ENCODE results near the gene EFNA4. TPM values are rescaled to one million over a fixed set of nuclear protein-coding genes. Genes with fewer than 3 reads are reported as not detected.
A peak's percentile ranks its signal among the peaks of the same experiment; 100 is the strongest.

The EFNA4 gene
- polyA plus RNA-seq, 3 donors = 2.3 to 8.0 (median 4.1) TPM

DNA sequence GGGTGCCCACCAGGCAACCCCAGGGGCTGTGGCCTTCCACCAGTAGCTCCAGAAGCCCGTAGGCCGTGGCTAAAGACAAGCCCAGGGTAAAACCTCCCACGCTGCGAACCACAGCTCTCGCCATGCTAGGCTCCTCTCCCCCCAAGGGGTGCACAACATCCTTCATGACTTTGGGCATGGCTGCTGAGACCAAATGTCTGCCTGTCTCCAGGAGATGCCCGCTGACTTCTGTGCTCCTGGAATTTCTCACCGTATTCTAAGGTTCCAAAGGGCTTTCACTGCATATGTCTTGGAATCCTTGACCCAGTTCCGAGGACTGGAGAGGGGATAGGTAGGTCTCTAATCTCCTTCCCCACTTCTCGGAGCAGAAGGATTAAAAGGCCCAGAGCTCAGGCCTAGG lies 30.0 kb upstream of the EFNA4 start, which contains the start of the genes DCST1 and DCST2:
Gene DCST1 (plus strand): TSS at position 301 of the 400 bp plus-strand sequence. CDS start 213 bp downstream, outside the sequence.
Gene DCST2 (minus strand): TSS at position 258 of the 400 bp plus-strand sequence. CDS start 80 bp downstream, at position 178.
- H2AFZ ChIP-seq (ENCODE audit: insufficient read depth, low read depth, low read length, poor library complexity, severe bottlenecking) = no peak within 1 kb of the TSS

DNA sequence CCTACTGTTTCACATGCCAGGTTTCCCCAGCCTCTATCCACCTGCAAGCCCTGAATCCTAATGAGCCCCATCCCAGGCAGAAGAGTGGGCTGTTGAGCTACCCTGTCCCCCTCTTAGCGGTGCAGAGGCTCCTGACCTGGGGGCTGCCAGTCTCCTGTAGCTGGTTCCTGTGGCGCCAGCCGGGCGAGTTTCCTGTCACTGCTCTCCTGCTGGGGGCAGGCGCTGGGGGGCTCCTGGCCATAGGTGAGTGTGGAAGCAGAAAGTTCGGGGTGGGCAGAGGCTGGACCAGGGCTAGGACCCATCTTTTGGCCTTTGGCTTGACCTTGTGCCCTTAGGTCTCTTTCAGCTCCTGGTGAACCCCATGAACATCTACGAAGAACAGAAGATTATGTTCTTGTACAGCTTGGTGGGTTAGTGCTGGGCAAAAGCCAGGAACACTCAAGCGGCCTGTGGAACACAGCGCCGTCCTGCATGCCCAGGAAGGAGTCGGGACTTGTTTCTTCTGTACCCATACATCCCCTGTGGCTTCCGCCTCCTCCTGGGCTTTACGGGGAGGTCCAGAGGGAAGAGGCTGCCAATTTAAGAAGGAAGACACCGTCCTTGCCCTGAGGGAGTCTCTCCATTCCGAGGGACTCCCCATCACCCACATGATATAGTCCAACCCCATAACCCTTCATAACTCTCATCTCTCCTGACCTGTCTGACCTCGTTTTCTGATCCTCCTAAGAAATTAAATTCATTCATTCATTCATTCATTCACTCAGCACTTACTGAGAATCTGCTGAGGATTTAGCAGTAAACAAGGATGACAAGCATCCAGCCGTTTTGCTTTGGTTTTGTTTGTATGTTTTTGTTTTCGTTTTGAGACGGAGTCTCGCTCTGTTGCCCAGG lies 29.0 kb upstream of the EFNA4 start:
- no peak for DNase-seq
- Mint-ChIP-seq H3K4me1 (peaks cover 33% of the 10 kb centered on the region), H3K4me3 (no peak overlapping the region), H3K36me3 (no peaks in the 10 kb centered on the region), H3K27me3 (ENCODE audit: low read depth in 3 of 3) (peaks cover 10 to 18% (median 12%) of the 10 kb centered on the region in 3 donors), H3K9me3 (peaks cover 0 to 1% (median 0%) of the 10 kb centered on the region in 7 donors), H3K27ac (no peak overlapping the region)
- Histone ChIP-seq H3K9me3 (replicated peaks in 1 of 2; ENCODE audit: control insufficient read depth in 1 of 2, insufficient read depth in 1 of 2, low read length in 2 of 2) (no peaks in the 10 kb centered on the region), H2AFZ (ENCODE audit: insufficient read depth, low read depth, low read length, poor library complexity, severe bottlenecking) (no peak overlapping the region), H3K27ac (ENCODE audit: low read depth in 1 of 2, low read length in 2 of 2) (no peak overlapping the region), H3K4me3 (replicated peaks in 1 of 3; ENCODE audit: low read depth in 2 of 3, low read length in 3 of 3) (no peak overlapping the region), H3K9ac (ENCODE audit: insufficient read depth, low read length, poor library complexity, severe bottlenecking) (no peak overlapping the region), H3K27me3 (ENCODE audit: control insufficient read depth in 2 of 2, insufficient read depth in 2 of 2, low read length in 2 of 2) (no peaks in the 10 kb centered on the region), H3K36me3 (replicated peaks in 1 of 2; ENCODE audit: control insufficient read depth in 1 of 2, insufficient read depth in 2 of 2, low read length in 2 of 2) (no peaks in the 10 kb centered on the region), H4K20me1 (ENCODE audit: insufficient read depth, low read length) (no peaks in the 10 kb centered on the region), H3K79me2 (ENCODE audit: insufficient read depth, low read length) (no peaks in the 10 kb centered on the region), H3K4me2 (replicated peaks; ENCODE audit: extremely low read depth, low read length, poor library complexity, severe bottlenecking) (no peak overlapping the region), H3K4me1 (ENCODE audit: control insufficient read depth in 1 of 2, insufficient read depth in 2 of 2, low read length in 2 of 2) (peaks cover 26 to 28% of the 10 kb centered on the region in 2 donors)
- 79% methylated on average over 14 of the region's 20 CpGs for WGBS (ENCODE audit: insufficient coverage)
- TF ChIP-seq, protein P1, sequence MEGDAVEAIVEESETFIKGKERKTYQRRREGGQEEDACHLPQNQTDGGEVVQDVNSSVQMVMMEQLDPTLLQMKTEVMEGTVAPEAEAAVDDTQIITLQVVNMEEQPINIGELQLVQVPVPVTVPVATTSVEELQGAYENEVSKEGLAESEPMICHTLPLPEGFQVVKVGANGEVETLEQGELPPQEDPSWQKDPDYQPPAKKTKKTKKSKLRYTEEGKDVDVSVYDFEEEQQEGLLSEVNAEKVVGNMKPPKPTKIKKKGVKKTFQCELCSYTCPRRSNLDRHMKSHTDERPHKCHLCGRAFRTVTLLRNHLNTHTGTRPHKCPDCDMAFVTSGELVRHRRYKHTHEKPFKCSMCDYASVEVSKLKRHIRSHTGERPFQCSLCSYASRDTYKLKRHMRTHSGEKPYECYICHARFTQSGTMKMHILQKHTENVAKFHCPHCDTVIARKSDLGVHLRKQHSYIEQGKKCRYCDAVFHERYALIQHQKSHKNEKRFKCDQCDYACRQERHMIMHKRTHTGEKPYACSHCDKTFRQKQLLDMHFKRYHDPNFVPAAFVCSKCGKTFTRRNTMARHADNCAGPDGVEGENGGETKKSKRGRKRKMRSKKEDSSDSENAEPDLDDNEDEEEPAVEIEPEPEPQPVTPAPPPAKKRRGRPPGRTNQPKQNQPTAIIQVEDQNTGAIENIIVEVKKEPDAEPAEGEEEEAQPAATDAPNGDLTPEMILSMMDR (IDR thresholded peaks at IDR 0.05) = no peak
- intact Hi-C loops (cut with micrococcal nuclease) = no loop called here

More for the DNA sequence above, 30.0 kb upstream of the EFNA4 start, which contains the start of the genes DCST1 and DCST2:
- Histone ChIP-seq H3K27ac (ENCODE audit: low read depth in 1 of 2, low read length in 2 of 2) (no peak within 1 kb of the TSS), H4K20me1 (ENCODE audit: insufficient read depth, low read length) (no peaks in the 10 kb centered on the region), H3K9me3 (replicated peaks in 1 of 2; ENCODE audit: control insufficient read depth in 1 of 2, insufficient read depth in 1 of 2, low read length in 2 of 2) (no peaks in the 10 kb centered on the region), H3K9ac (ENCODE audit: insufficient read depth, low read length, poor library complexity, severe bottlenecking) (no peak within 1 kb of the TSS), H3K36me3 (replicated peaks in 1 of 2; ENCODE audit: control insufficient read depth in 1 of 2, insufficient read depth in 2 of 2, low read length in 2 of 2) (no peaks in the 10 kb centered on the region), H3K4me2 (replicated peaks; ENCODE audit: extremely low read depth, low read length, poor library complexity, severe bottlenecking) (no peak within 1 kb of the TSS), H3K27me3 (ENCODE audit: control insufficient read depth in 2 of 2, insufficient read depth in 2 of 2, low read length in 2 of 2) (no peaks in the 10 kb centered on the region), H3K4me1 (ENCODE audit: control insufficient read depth in 1 of 2, insufficient read depth in 2 of 2, low read length in 2 of 2) (peaks cover 26 to 28% of the 10 kb centered on the region in 2 donors), H3K4me3 (replicated peaks in 1 of 3; ENCODE audit: low read depth in 2 of 3, low read length in 3 of 3) (no peak within 1 kb of the TSS), H3K79me2 (ENCODE audit: insufficient read depth, low read length) (no peaks in the 10 kb centered on the region)
- peaks cover 0 to 3% of the 10 kb centered on the region in 2 donors for H3K36me3 Mint-ChIP-seq
- WGBS (ENCODE audit: insufficient coverage) = 89% methylated on average over 5 of the region's 9 CpGs
- intact Hi-C loops (cut with micrococcal nuclease) = no loop called here
- H3K4me1 Mint-ChIP-seq = peaks cover 32% of the 10 kb centered on the region
- H3K4me3 Mint-ChIP-seq = peak within 1 kb of the TSS in 1 of 2 donors; percentile 15
- no peak for DNase-seq
- H3K27me3 Mint-ChIP-seq (ENCODE audit: low read depth in 3 of 3) = peaks cover 8 to 12% (median 12%) of the 10 kb centered on the region in 3 donors
- H3K9me3 Mint-ChIP-seq = peaks cover 0 to 1% (median 0%) of the 10 kb centered on the region in 7 donors
- TF ChIP-seq, protein P1 (IDR thresholded peaks at IDR 0.05) = no peak
- H3K27ac Mint-ChIP-seq = no peak within 1 kb of the TSS

Data from CD14-positive monocyte (primary cell).